NB4 (cell line): Measurements from ENCODE around the gene RANBP1.

Experiments
- MYC ChIP-seq: IDR thresholded peaks from 2 replicates; pipeline ENCODE4 v1.6.1; 2011; ENCODE audit warnings: low read depth, low read length
- POLR2A ChIP-seq: IDR thresholded peaks from 2 replicates; pipeline ENCODE4 v1.6.1; 2011; ENCODE audit warnings: mild to moderate bottlenecking; ENCODE audit not compliant: insufficient read length; ENCODE audit errors: extremely low read depth
- TF ChIP-seq, protein P1 (sequence below): IDR thresholded peaks from one replicate; pipeline ENCODE4 v1.5.1; 2012; ENCODE audit warnings: low read depth, low read length

DNA sequence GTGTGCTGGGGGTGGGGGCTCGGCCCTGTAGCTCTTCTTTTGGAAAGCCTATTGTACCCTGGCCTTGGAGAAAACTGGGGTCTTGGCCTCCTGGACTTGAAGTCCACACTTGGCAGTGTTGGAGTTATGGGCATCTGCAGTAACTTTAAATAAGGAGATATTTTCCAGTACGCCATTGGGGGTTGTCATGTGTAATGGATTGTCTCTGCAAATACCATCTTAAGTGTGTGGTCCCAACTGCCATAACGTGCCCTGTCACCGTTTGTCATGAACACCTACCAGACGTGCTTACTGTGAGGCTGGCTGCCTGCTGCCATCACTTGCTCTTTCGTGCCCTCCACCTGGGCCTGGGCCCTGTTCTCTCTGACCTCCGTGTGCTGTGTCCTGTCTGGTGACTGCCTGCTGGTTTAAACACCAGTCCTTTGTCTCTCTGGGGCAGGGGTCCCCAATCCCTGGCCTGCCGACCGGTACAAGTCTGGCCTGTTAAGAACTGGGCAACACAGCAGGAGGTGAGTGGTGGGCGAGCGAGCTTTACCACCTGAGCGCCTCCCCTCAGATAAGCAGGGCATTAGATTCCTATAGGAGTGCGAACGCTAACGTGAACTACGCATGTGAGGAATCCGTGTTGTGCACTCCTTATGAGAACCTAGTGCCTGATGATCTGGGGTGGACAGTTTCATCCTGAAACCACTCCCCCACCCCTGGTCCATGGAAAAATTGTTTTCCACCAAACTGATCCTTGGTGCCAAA lies 12.1 kb downstream of the RANBP1 start:
- TF ChIP-seq, protein P1, sequence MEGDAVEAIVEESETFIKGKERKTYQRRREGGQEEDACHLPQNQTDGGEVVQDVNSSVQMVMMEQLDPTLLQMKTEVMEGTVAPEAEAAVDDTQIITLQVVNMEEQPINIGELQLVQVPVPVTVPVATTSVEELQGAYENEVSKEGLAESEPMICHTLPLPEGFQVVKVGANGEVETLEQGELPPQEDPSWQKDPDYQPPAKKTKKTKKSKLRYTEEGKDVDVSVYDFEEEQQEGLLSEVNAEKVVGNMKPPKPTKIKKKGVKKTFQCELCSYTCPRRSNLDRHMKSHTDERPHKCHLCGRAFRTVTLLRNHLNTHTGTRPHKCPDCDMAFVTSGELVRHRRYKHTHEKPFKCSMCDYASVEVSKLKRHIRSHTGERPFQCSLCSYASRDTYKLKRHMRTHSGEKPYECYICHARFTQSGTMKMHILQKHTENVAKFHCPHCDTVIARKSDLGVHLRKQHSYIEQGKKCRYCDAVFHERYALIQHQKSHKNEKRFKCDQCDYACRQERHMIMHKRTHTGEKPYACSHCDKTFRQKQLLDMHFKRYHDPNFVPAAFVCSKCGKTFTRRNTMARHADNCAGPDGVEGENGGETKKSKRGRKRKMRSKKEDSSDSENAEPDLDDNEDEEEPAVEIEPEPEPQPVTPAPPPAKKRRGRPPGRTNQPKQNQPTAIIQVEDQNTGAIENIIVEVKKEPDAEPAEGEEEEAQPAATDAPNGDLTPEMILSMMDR = no peak
- TF ChIP-seq POLR2A (no peak), MYC (no peak)
